B cell (primary cell): ENCODE measurements around the gene CIC. TPM values are rescaled to one million over a fixed set of nuclear protein-coding genes. Genes with fewer than 3 reads are reported as not detected.
A peak's percentile ranks its signal among the peaks of the same experiment; 100 is the strongest.

Source experiments
- ATAC-seq: fragments of 200-7000 bp; cut with Tn5 transposase; one replicate; pipeline ENCODE4 v1.10.0; 2021; ENCODE audit warnings: low read depth, mild to moderate bottlenecking, moderate number of reproducible peaks, moderate library complexity
- CTCF ChIA-PET: fragments of 350-600 bp; sonication (Branson Sonifier 250); formaldehyde crosslinking; loops from one replicate; lab custom pipeline; 2021; ENCODE audit warnings: antibody characterized with exemption, inconsistent platforms; lab: Charles Lee
- POLR2A ChIA-PET: fragments of 350-600 bp; sonication (Branson Sonifier 250); formaldehyde crosslinking; loops from one replicate; lab custom pipeline; 2021; ENCODE audit warnings: antibody characterized with exemption; lab: Charles Lee
- DNase-seq: peaks from one replicate; pipeline ENCODE4 v3.0.0; 2013
- H2AFZ ChIP-seq: 2 replicates; pipeline ENCODE4 v1.6.1; 2012; ENCODE audit warnings: mild to moderate bottlenecking, low read depth, low read length; ENCODE audit not compliant: insufficient read depth, poor library complexity, severe bottlenecking
- H3K27ac ChIP-seq, 2 donors: 1 replicate in 1 of 2; 2 replicates in 1 of 2; pipeline ENCODE4 v1.5.1; 2012 to 2013; ENCODE audit warnings: low read length in 2 of 2, mild to moderate bottlenecking in 2 of 2, moderate library complexity in 1 of 2
- H3K27me3 ChIP-seq, 4 experiments: fragments of 200-600 bp in 1 of 4; sonication (generic) in 1 of 4; replicated peaks in 1 of 4; 1 replicate in 2 of 4; 2 replicates in 2 of 4; pipeline versions ENCODE4 v1.6.1 to v1.7.0; 2013 to 2016; ENCODE audit warnings: low read length in 3 of 4, mild to moderate bottlenecking in 2 of 4, mixed read lengths in 1 of 4, moderate library complexity in 1 of 4; ENCODE audit not compliant: insufficient read depth in 4 of 4, control insufficient read depth in 3 of 4; ENCODE audit errors: control extremely low read depth in 1 of 4
- H3K36me3 ChIP-seq, 2 experiments: replicated peaks in 1 of 2; 1 replicate in 1 of 2; 2 replicates in 1 of 2; pipeline versions ENCODE4 v1.6.1 to v1.7.1; 2013; ENCODE audit warnings: low read length in 1 of 2; ENCODE audit not compliant: insufficient read depth in 2 of 2, control insufficient read depth in 1 of 2; ENCODE audit errors: control extremely low read depth in 1 of 2, extremely low read depth in 1 of 2
- H3K4me1 ChIP-seq, 2 donors: fragments of 200-600 bp in 1 of 2; sonication (generic) in 1 of 2; 1 replicate in 1 of 2; 2 replicates in 1 of 2; pipeline versions ENCODE4 v1.5.1 to v1.6.1; 2013 to 2017; ENCODE audit warnings: low read length in 2 of 2; ENCODE audit not compliant: control insufficient read depth in 2 of 2, insufficient read depth in 2 of 2
- H3K4me2 ChIP-seq: replicated peaks from 2 replicates; pipeline ENCODE3; 2012; ENCODE audit warnings: mild to moderate bottlenecking, low read depth, low read length; ENCODE audit not compliant: poor library complexity, severe bottlenecking
- H3K4me3 ChIP-seq, 5 experiments: fragments of 200-600 bp in 1 of 5; sonication (generic) in 1 of 5; 1 replicate in 3 of 5; 2 replicates in 2 of 5; pipeline versions ENCODE4 v1.5.1 to v1.7.0; 2011 to 2016; ENCODE audit warnings: low read length in 4 of 5, mild to moderate bottlenecking in 4 of 5, low read depth in 2 of 5, control low read depth in 1 of 5, moderate library complexity in 1 of 5; ENCODE audit not compliant: insufficient read depth in 1 of 5; ENCODE audit errors: control extremely low read depth in 1 of 5, extremely low read depth in 1 of 5
- H3K79me2 ChIP-seq: fragments of 200-600 bp; sonication (generic); one replicate; pipeline ENCODE4 v1.6.0; 2016; ENCODE audit warnings: low read length; ENCODE audit not compliant: control insufficient read depth, insufficient read depth
- H3K9ac ChIP-seq: fragments of 200-600 bp; sonication (generic); 2 replicates; pipeline ENCODE4 v1.6.1; 2017; ENCODE audit warnings: mild to moderate bottlenecking, low read length, moderate library complexity
- H3K9me3 ChIP-seq, 3 donors: one replicate each; pipeline versions ENCODE4 v1.6.1 to v1.7.1; 2013; ENCODE audit warnings: low read length in 2 of 3; ENCODE audit not compliant: control insufficient read depth in 2 of 3, insufficient read depth in 1 of 3; ENCODE audit errors: control extremely low read depth in 1 of 3
- H4K20me1 ChIP-seq: 2 replicates; pipeline ENCODE4 v1.6.0; 2012; ENCODE audit warnings: mild to moderate bottlenecking, low read length; ENCODE audit not compliant: insufficient read depth, control insufficient read depth, poor library complexity, severe bottlenecking
- H3K27ac Mint-ChIP-seq: one replicate; pipeline ENCODE4 v1.8.0; 2021; ENCODE audit warnings: mixed read lengths
- H3K27me3 Mint-ChIP-seq: one replicate; pipeline ENCODE4 v1.8.0; 2021; ENCODE audit warnings: mixed read lengths
- H3K4me1 Mint-ChIP-seq: one replicate; pipeline ENCODE4 v1.8.0; 2021; ENCODE audit warnings: mixed read lengths
- H3K4me3 Mint-ChIP-seq: one replicate; pipeline ENCODE4 v1.8.0; 2021; ENCODE audit warnings: mixed read lengths
- H3K9me3 Mint-ChIP-seq: one replicate; pipeline ENCODE4 v1.8.0; 2022; ENCODE audit warnings: mixed read lengths; ENCODE audit not compliant: insufficient read depth
- CTCF ChIP-seq: fragments of 200-600 bp; IDR thresholded peaks from one replicate; pipeline ENCODE4 v1.8.0; 2022; ENCODE audit warnings: antibody characterized with exemption, mild to moderate bottlenecking
- EZH2 ChIP-seq: IDR thresholded peaks from 2 replicates; pipeline ENCODE4 v1.6.1; 2012; ENCODE audit warnings: borderline replicate concordance, low read depth, mild to moderate bottlenecking, moderate library complexity, low read length; ENCODE audit not compliant: insufficient read depth, poor library complexity, severe bottlenecking
- WGBS: methylation state at CpG from one replicate; pipeline ENCODE4 v1.1.5; 2013; ENCODE audit warnings: missing lambda C conversion rate; ENCODE audit not compliant: insufficient coverage; 5-methylcytosine and 5-hydroxymethylcytosine counted together
- intact Hi-C: fragments of 100-400 bp; cut with micrococcal nuclease; formaldehyde crosslinking; loops from one replicate; pipeline ENCODE4 v1.10.0; 2022
- polyA plus RNA-seq: library from polyadenylated mRNA; depleted of rRNA; stranded (reverse); fragments of >200 nt; gene quantifications from 2 replicates; pipeline ENCODE4 v1.2.3, GENCODE V29; 2012
- total RNA-seq, 2 donors: library from RNA; stranded (reverse); fragments of 120-200 nt in 1 of 2; gene quantifications; 1 replicate in 1 of 2; 2 replicates in 1 of 2; pipeline versions ENCODE4 v1.2.3 to v1.2.4, GENCODE V29; 2013 to 2022

The CIC gene
- total and polyA plus RNA-seq, 2 donors (not counting 1 experiment from before 2014, with no cell fraction given) = 75.7 to 119 TPM

- Histone ChIP-seq H3K9me3 (no peaks in the 10 kb centered on the region), H2AFZ (no peak overlapping the region), H3K4me3 (no peak overlapping the region), H4K20me1 (peaks cover 7% of the 10 kb centered on the region), H3K36me3 (peaks cover 0 to 30% of the 10 kb centered on the region in 2 experiments), H3K27me3 (no peaks in the 10 kb centered on the region), H3K9ac (no peak overlapping the region), H3K27ac (no peak overlapping the region), H3K4me2 (no peak overlapping the region), H3K4me1 (peaks cover 27 to 38% of the 10 kb centered on the region in 2 donors), H3K79me2 (peaks cover 96% of the 10 kb centered on the region)
- DNase-seq = peak; percentile 16
- ChIA-PET POLR2A (no interaction called here), CTCF (interaction anchor here (1.2 kb wide), 1 partner anchor 165 kb away, joined by 4 read pairs; no protein-coding TSS in a partner anchor)
- Mint-ChIP-seq H3K4me3 (no peak overlapping the region), H3K4me1 (peaks cover 51% of the 10 kb centered on the region), H3K27ac (no peak overlapping the region), H3K27me3 (no peaks in the 10 kb centered on the region), H3K9me3 (no peaks in the 10 kb centered on the region)
- intact Hi-C loops = no loop called here
- WGBS = 96% methylated on average over 20 of the region's 22 CpGs
- TF ChIP-seq EZH2 (no peak), CTCF (no peak)
- ATAC-seq = no peak
Measured at GRCh38 chr19:42274065-42274682, 5.1 kb downstream of the CIC start.

DNA sequence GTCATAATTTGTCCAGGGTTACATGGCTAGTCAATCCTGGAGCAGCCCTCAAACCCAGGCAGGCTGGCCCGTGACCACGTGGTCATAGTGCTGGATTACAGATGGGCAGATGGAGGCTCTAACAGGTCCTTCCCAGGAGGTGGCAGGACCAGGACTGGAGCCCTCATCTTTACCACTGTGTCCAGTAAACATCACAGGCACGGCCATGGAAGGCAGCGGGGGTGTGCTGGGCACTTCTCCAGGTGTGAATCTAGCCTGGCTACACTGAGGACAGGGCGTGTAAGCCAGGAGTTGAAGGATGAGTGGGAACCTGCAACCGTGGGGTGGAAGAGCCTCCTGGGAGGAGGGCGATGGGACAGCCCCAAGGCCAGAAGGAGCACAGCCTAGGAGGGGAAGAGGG lies 6.1 kb downstream of the CIC start:
- Histone ChIP-seq H3K9ac (no peak overlapping the region), H3K27ac (no peak overlapping the region), H2AFZ (no peak overlapping the region), H4K20me1 (peaks cover 7% of the 10 kb centered on the region), H3K79me2 (peaks cover 93% of the 10 kb centered on the region), H3K4me1 (peaks cover 26 to 36% of the 10 kb centered on the region in 2 donors), H3K36me3 (peaks cover 0 to 30% of the 10 kb centered on the region in 2 experiments), H3K27me3 (no peaks in the 10 kb centered on the region), H3K4me3 (no peak overlapping the region), H3K4me2 (no peak overlapping the region), H3K9me3 (no peaks in the 10 kb centered on the region)
- DNase-seq (no peak), ATAC-seq (no peak)
- no peak overlapping the region for H3K4me3 Mint-ChIP-seq
- H3K27me3 Mint-ChIP-seq = no peaks in the 10 kb centered on the region
- ChIA-PET POLR2A (no interaction called here), CTCF (interaction anchor here (1.2 kb wide), 1 partner anchor 166 kb away, joined by 4 read pairs; no protein-coding TSS in a partner anchor)
- TF ChIP-seq CTCF = no peak
- TF ChIP-seq EZH2 = no peak
- no peaks in the 10 kb centered on the region for H3K9me3 Mint-ChIP-seq
- WGBS = 93% methylated on average over 7 of the region's 7 CpGs
- peaks cover 50% of the 10 kb centered on the region for H3K4me1 Mint-ChIP-seq
- intact Hi-C loops = no loop called here
- no peak overlapping the region for H3K27ac Mint-ChIP-seq
